ENCODE data around the gene MED15. TPM values are rescaled to one million over a fixed set of nuclear protein-coding genes. Genes with fewer than 3 reads are reported as not detected.
A peak's percentile ranks its signal among the peaks of the same experiment; 100 is the strongest.

The MED15 gene
- total RNA-seq, 3 donors from 2014 or later, result 36.6 to 53.1 (median 52.3) TPM

DNA sequence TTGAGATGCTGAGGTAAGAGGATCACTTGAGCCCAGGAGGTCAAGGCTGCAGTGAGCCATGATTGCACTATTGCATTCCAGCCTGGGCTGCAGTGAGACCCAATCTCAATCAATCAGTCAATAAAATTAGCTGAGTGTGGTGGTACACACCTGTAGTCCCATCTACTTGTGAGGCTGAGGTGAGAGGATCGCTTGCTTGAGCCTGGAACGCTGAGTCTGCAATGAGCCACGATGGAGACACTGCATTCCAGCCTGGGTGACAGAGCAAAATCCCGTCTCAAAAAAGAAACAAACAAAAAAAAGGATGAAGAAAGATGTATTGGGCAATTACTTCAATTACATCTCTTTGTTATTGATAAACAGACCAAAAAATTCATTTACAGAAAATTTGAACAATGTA, 54.5 kb downstream of the MED15 start:
- Histone ChIP-seq H3K4me1 (peaks cover 0 to 6% of the 10 kb centered on the region in 2 donors), H3K4me3 (no peak overlapping the region), H3K9me3 (no peaks in the 10 kb centered on the region), H3K27me3 (no peaks in the 10 kb centered on the region), H3K36me3 (no peaks in the 10 kb centered on the region), H3K27ac (no peak overlapping the region)
- TF ChIP-seq, protein P1, sequence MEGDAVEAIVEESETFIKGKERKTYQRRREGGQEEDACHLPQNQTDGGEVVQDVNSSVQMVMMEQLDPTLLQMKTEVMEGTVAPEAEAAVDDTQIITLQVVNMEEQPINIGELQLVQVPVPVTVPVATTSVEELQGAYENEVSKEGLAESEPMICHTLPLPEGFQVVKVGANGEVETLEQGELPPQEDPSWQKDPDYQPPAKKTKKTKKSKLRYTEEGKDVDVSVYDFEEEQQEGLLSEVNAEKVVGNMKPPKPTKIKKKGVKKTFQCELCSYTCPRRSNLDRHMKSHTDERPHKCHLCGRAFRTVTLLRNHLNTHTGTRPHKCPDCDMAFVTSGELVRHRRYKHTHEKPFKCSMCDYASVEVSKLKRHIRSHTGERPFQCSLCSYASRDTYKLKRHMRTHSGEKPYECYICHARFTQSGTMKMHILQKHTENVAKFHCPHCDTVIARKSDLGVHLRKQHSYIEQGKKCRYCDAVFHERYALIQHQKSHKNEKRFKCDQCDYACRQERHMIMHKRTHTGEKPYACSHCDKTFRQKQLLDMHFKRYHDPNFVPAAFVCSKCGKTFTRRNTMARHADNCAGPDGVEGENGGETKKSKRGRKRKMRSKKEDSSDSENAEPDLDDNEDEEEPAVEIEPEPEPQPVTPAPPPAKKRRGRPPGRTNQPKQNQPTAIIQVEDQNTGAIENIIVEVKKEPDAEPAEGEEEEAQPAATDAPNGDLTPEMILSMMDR (IDR thresholded peaks at IDR 0.05), result no peak
- no peak for TF ChIP-seq POLR2AphosphoS5 (IDR thresholded peaks at IDR 0.05)
- no peak for TF ChIP-seq POLR2A (IDR thresholded peaks at IDR 0.05)
- no peak for DNase-seq (ENCODE audit: low spot score in 2 of 2)
- intact Hi-C loops (cut with DNase I; ENCODE audit: low total_unique reads), result no loop called here

DNA sequence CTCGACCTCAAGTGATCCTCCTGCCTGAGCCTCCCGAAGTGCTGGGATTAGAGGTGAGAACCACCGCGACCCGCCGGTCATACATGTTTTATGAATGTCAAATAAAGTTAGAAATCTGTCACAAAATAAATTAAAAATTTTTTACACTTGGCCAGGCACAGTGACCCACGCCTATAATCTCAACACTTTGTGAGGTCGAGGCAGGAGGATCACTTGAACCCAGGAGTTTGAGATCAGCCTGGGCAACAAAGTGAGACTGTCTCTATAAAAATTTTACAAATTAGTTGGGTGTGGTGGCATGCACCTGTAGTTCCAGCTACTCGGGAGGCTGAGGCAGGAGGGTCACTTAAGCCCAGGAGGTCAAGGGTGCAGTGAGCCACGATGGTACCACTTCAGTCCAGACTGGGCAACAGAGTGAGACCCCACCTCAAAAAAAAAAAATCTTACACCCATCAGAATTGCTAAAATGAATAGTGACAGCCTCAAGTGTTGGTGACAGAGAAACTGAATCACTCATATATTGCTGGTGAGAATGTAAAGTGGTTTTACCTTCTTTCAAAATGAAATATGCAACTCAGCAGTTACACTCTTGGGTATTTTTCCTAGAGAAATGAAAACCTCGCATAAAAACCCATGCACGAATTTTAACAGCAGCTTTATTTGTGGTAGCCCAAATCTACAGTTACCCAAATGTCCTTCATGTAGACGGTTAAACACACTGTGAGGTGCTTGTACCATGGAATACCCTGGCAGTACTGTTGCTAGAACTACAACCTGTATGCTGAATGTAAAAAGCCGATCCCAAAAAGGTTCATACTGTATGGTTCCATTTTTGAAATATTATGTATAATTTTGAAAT, 55.4 kb downstream of the MED15 start:
- DNase-seq (ENCODE audit: low spot score in 2 of 2), result no peak
- intact Hi-C loops (cut with DNase I; ENCODE audit: low total_unique reads), result no loop called here
- no peaks in the 10 kb centered on the region for H3K9me3 ChIP-seq
- no peak overlapping the region for H3K4me3 ChIP-seq
- peaks cover 0 to 15% of the 10 kb centered on the region in 2 donors for H3K4me1 ChIP-seq
- no peak overlapping the region for H3K27ac ChIP-seq
- no peaks in the 10 kb centered on the region for H3K36me3 ChIP-seq
- no peak for TF ChIP-seq POLR2AphosphoS5 (IDR thresholded peaks at IDR 0.05)
- TF ChIP-seq, protein P1 (IDR thresholded peaks at IDR 0.05), result no peak
- TF ChIP-seq POLR2A (IDR thresholded peaks at IDR 0.05), result no peak
- no peaks in the 10 kb centered on the region for H3K27me3 ChIP-seq

DNA sequence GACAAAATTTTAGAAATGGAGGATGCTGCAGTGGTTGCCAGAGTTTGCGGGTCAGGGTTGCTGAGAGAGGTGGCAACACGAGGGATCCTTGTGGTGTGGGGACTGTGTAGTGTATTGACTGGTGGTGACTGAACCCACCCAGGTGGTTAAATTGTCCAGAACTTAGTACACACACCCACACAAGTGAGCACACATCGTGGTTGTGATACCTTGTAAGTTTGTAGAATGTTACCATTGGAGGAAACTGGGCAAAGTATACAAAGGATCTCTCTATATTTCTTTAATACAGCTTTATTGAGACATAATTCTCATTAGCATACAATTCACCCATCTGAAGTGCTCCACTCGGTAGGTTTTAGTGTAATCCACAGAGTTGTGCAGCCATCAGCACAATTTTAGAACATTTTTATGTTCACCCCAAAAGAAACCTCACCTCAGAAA, 56.1 kb downstream of the MED15 start:
- H3K4me3 ChIP-seq, result no peak overlapping the region
- intact Hi-C loops (cut with DNase I; ENCODE audit: low total_unique reads), result no loop called here
- TF ChIP-seq POLR2AphosphoS5 (IDR thresholded peaks at IDR 0.05) (no peak), POLR2A (IDR thresholded peaks at IDR 0.05) (no peak)
- TF ChIP-seq, protein P1 (IDR thresholded peaks at IDR 0.05), result no peak
- no peaks in the 10 kb centered on the region for H3K9me3 ChIP-seq
- peaks cover 4 to 22% of the 10 kb centered on the region in 2 donors for H3K4me1 ChIP-seq
- no peak overlapping the region for H3K27ac ChIP-seq
- no peaks in the 10 kb centered on the region for H3K27me3 ChIP-seq
- no peak for DNase-seq (ENCODE audit: low spot score in 2 of 2)
- no peaks in the 10 kb centered on the region for H3K36me3 ChIP-seq

DNA sequence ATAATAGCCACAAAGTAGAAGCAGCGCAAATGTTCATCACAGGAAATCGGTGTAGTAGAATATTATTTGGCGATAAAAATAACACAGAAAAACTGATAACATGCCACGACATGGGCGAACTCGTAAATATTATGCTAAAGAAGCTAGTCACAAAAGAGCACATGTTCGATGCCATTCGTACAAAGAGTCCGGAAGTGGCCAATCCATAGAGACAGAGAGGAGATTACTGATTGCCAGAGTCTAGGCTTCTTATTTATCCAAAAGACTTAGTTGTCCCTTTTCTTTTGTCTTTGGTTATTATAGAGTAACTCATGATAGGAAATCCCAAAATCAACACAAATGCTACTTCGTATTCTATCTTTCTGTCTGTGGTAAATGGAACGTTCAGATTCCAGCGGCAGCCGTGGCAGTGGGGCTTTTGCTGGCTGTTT, 56.5 kb downstream of the MED15 start:
- no peak for DNase-seq (ENCODE audit: low spot score in 2 of 2)
- Histone ChIP-seq H3K9me3 (no peaks in the 10 kb centered on the region), H3K4me1 (peaks cover 8 to 26% of the 10 kb centered on the region in 2 donors), H3K27ac (no peak overlapping the region), H3K36me3 (no peaks in the 10 kb centered on the region), H3K4me3 (no peak overlapping the region), H3K27me3 (no peaks in the 10 kb centered on the region)
- intact Hi-C loops (cut with DNase I; ENCODE audit: low total_unique reads), result no loop called here
- no peak for TF ChIP-seq POLR2A (IDR thresholded peaks at IDR 0.05)
- TF ChIP-seq, protein P1 (IDR thresholded peaks at IDR 0.05), result no peak
- no peak for TF ChIP-seq POLR2AphosphoS5 (IDR thresholded peaks at IDR 0.05)

DNA sequence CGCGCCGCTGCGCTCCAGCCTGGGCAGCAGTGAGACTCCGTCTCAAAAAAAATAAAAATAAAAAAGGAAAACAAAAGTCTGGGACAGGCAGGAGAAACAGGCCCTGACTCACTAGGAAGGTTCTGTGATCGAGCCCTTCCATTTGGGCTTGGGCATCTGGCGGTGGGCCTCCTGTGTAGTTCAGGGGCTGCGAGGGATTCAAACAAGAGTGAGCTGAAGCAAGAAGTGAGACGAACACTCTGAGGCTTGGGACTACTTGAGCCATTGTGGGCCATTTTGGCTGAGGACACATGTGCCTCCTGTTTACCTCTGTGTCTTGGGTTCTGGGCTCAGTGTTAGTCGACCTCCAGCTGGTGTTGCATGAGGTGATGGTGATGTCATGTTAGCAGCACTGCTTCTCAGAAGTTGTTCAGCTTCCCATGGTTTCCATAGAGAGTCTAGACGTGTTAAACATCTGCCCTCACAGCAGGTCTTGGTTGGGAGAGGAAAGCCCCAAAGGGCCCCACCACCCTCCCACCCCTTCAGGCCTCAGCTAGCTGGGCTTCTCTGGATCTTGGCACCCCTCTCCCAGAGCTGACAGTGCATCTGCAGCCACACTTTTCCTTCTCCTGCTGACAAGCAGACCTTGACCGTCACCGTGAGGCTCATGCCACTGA, 57.8 kb downstream of the MED15 start:
- TF ChIP-seq, protein P1 (IDR thresholded peaks at IDR 0.05), result no peak
- no peak for TF ChIP-seq POLR2AphosphoS5 (IDR thresholded peaks at IDR 0.05)
- TF ChIP-seq POLR2A (IDR thresholded peaks at IDR 0.05), result no peak
- intact Hi-C loops (cut with DNase I; ENCODE audit: low total_unique reads), result no loop called here
- H3K9me3 ChIP-seq, result no peaks in the 10 kb centered on the region
- no peak overlapping the region for H3K4me3 ChIP-seq
- no peaks in the 10 kb centered on the region for H3K27me3 ChIP-seq
- DNase-seq (ENCODE audit: low spot score in 2 of 2), result no peak
- H3K36me3 ChIP-seq, result no peaks in the 10 kb centered on the region
- peak overlapping the region in 1 of 2 donors; percentile 48 for H3K27ac ChIP-seq
- H3K4me1 ChIP-seq, result peaks cover 8 to 34% of the 10 kb centered on the region in 2 donors
